ENCODE measurements around the gene ASCL2. TPM values are rescaled to one million over a fixed set of nuclear protein-coding genes. Genes with fewer than 3 reads are reported as not detected.

Gene ASCL2
- total RNA-seq, 4 donors from 2014 or later: 1.0 to 1.6 (median 1.5) TPM; not detected in 1

DNA sequence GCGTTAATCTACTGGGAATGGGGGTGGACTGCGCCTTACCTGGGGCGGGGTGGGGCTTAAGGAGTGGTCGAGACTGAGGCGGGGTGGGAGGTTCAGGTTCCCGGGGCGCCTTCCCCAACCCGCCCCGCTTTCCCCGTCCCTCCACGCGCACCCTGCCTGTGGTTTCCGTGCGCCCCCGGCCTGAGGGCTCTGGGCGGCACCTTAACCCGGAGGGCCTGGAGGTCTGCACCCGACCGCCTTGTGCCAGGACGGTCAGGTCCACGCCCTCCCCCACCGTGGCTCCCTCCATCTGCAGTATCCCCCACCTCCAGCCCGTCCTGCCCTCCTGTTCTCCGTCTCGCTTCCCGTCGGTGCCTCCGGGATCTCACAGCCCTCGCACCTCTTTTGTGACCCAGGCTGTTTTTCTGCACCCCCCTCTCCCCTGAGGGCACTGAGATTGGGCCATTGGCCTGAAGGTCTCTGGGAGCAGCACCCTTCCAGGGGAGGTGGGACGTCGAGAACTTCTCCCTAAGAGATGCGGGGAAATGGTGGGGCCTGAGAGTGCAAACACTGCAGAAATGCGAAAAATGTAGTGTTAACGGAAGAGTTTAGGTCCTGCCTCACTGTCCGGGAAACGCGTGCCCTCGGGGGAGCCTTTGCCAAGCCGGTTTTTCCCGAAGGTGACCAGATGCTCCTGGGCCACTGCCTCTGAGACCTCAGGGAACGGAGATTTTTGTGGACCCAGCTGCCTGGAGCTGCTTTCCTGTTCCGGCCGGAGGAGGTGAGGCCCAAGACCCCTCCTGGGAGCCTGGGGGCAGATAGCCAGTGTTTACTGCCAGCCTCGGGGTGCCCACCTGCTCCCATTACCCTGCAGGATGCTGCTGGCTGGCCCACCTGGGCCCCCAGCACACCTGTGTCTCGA is 1.2 kb upstream of the ASCL2 start:
- no peaks in the 10 kb centered on the region for H3K36me3 ChIP-seq
- no peaks in the 10 kb centered on the region for H3K9me3 ChIP-seq
- no peaks in the 10 kb centered on the region for H3K27me3 ChIP-seq
- H3K4me3 ChIP-seq: no peak overlapping the region
- intact Hi-C loops (cut with DNase I; ENCODE audit: low total_unique reads): no loop called here
- H3K4me1 ChIP-seq: peaks cover 0 to 21% of the 10 kb centered on the region in 2 donors
- DNase-seq: peak in 1 of 2 donors; percentile 11
- no peak overlapping the region for H3K27ac ChIP-seq
- no peak for TF ChIP-seq POLR2A (IDR thresholded peaks at IDR 0.05)
- TF ChIP-seq CTCF (IDR thresholded peaks at IDR 0.05): no peak

GRCh38 chr11:2271077-2271326 is 614 bp upstream of the ASCL2 start:
- TF ChIP-seq POLR2A (IDR thresholded peaks at IDR 0.05) (peak in 1 of 2 donors; percentile 0), CTCF (IDR thresholded peaks at IDR 0.05) (no peak)
- Histone ChIP-seq H3K9me3 (no peaks in the 10 kb centered on the region), H3K27ac (no peak overlapping the region), H3K4me3 (no peak overlapping the region), H3K4me1 (peaks cover 0 to 21% of the 10 kb centered on the region in 2 donors), H3K27me3 (no peaks in the 10 kb centered on the region), H3K36me3 (no peaks in the 10 kb centered on the region)
- intact Hi-C loops (cut with DNase I; ENCODE audit: low total_unique reads): no loop called here
- peak in 1 of 2 donors; percentile 48 for DNase-seq

GRCh38 chr11:2269601-2270321 is 627 bp downstream of the ASCL2 start:
- intact Hi-C loops (cut with DNase I; ENCODE audit: low total_unique reads): no loop called here
- Histone ChIP-seq H3K27ac (peak overlapping the region; percentile 5 to 70), H3K9me3 (no peaks in the 10 kb centered on the region), H3K36me3 (no peaks in the 10 kb centered on the region), H3K4me1 (peaks cover 0 to 21% of the 10 kb centered on the region in 2 donors), H3K4me3 (peak overlapping the region; percentile 24 to 44), H3K27me3 (no peaks in the 10 kb centered on the region)
- TF ChIP-seq POLR2A (IDR thresholded peaks at IDR 0.05) (peak in 1 of 2 donors; percentile 23), CTCF (IDR thresholded peaks at IDR 0.05) (peak in 3 of 4 experiments; percentile 13 to 49 (median 33))
- peak in 1 of 2 donors; percentile 53 for DNase-seq

GRCh38 chr11:2268729-2269600 is 1.4 kb downstream of the ASCL2 start:
- H3K9me3 ChIP-seq: no peaks in the 10 kb centered on the region
- peaks cover 0 to 21% of the 10 kb centered on the region in 2 donors for H3K4me1 ChIP-seq
- DNase-seq: peak; percentile 49 to 50
- intact Hi-C loops (cut with DNase I; ENCODE audit: low total_unique reads): no loop called here
- H3K27ac ChIP-seq: peak overlapping the region; percentile 5 to 70
- no peaks in the 10 kb centered on the region for H3K27me3 ChIP-seq
- TF ChIP-seq CTCF (IDR thresholded peaks at IDR 0.05): no peak
- peak in 1 of 2 donors; percentile 44 for TF ChIP-seq POLR2A (IDR thresholded peaks at IDR 0.05)
- no peaks in the 10 kb centered on the region for H3K36me3 ChIP-seq
- peak overlapping the region; percentile 24 to 44 for H3K4me3 ChIP-seq

All from uterus (tissue), 4 donors.